Body of pancreas (tissue), 4 donors: ENCODE measurements around the gene CTXND1.

Experiments
- CTCF ChIP-seq, 7 experiments: fragments of 450-650 bp in 4 of 7; fragments of 200-600 bp in 3 of 7; sonication (generic) in 3 of 7; IDR thresholded peaks; one replicate each; pipeline ENCODE4 v1.5.1; 2016 to 2019; ENCODE audit warnings: antibody characterized with exemption in 7 of 7
- POLR2A ChIP-seq, 3 donors: fragments of 450-650 bp; IDR thresholded peaks; one replicate each; pipeline ENCODE4 v1.6.1; 2016; ENCODE audit warnings: antibody characterized with exemption in 3 of 3, mild to moderate bottlenecking in 2 of 3

GRCh38 chr15:80210611-80211573 lies 41.1 kb downstream of the CTXND1 start:
- no peak for TF ChIP-seq CTCF (IDR thresholded peaks at IDR 0.05)
- TF ChIP-seq POLR2A (IDR thresholded peaks at IDR 0.05), result no peak
